ENCODE measurements around the gene BRCA1.

- TF ChIP-seq, protein P1, sequence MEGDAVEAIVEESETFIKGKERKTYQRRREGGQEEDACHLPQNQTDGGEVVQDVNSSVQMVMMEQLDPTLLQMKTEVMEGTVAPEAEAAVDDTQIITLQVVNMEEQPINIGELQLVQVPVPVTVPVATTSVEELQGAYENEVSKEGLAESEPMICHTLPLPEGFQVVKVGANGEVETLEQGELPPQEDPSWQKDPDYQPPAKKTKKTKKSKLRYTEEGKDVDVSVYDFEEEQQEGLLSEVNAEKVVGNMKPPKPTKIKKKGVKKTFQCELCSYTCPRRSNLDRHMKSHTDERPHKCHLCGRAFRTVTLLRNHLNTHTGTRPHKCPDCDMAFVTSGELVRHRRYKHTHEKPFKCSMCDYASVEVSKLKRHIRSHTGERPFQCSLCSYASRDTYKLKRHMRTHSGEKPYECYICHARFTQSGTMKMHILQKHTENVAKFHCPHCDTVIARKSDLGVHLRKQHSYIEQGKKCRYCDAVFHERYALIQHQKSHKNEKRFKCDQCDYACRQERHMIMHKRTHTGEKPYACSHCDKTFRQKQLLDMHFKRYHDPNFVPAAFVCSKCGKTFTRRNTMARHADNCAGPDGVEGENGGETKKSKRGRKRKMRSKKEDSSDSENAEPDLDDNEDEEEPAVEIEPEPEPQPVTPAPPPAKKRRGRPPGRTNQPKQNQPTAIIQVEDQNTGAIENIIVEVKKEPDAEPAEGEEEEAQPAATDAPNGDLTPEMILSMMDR (conservative IDR thresholded peaks at IDR 0.05 in 1 of 2, IDR thresholded peaks at IDR 0.05 in 1 of 2; ENCODE audit: low read depth in 1 of 2, low read length in 2 of 2), result no peak
- no peak for TF ChIP-seq EZH2 (IDR thresholded peaks at IDR 0.05; ENCODE audit: low read length, missing control alignments)
These were observed 18.0 kb upstream of the BRCA1 start for GRCh38 chr17:43143201-43143600.

Measured in fibroblast of lung (primary cell).